ENCODE data around the gene MYO3B.
A peak's percentile ranks its signal among the peaks of the same experiment; 100 is the strongest.

MYO3B gene

DNA sequence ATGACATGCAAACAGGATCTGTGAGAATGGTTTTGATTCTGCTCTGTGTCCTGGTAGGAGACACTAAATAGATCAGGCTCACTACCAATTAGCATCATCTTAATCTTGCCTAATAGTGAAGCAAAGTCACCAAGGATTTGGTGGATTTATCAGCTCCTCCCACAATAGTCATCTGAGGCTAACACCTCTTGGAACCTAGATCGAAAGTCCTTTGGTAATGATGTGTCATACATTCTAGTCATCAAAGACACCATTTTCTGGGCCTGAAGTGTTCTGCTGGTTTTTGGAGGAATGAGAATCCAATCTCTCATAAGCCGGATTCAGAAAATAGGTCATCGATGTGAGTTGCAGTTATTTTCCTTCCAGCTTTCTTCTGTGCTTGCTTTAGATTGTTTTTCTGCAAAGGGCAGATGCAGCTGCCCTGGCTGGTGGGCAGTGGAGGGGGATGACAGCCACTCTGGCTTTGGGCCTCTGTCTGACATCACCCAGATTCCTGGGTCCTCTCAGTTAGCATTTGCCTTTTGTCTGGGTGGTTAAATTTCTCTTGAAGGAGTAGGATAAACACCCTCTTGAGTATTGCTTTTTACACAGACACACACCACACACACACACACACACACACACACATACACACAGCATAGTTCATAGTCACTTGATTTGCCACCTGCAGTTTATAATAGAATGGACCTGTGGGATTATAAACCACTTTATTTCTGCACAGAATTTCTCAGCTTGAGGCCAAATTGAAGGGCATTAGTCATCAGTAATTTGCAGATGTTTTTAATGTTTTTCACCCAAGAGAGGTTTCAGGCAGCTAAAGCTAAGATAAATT is at the start of gene MYO3B:
TSS of gene MYO3B (plus strand) at position 198 of the 832 bp plus-strand sequence. CDS start at position 339, 141 bp downstream.
- DNase-seq = no peak

GRCh38 chr2:170139276-170139967 is 38.5 kb upstream of the MYO3B start:
- no peak for DNase-seq

DNA sequence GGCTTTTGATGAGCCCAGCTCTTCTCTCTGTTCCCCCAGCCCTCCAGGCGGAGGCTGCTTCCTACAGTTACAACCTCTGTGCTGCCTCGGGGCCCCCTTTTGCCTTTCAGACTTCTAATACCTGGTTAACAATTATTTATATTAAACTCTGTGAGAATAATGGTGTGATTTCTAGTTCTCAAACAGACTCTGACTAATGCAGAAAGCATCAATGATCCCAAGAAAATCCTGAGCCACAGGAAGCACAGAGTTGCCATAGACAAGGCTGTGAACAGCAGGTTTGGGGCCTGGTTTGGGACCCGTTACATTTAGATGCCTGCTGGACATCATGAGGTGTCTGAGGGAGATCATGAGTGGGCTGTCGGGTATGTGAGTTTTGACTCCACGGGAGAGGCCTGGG is 37.4 kb upstream of the MYO3B start:
- DNase-seq = no peak

DNA sequence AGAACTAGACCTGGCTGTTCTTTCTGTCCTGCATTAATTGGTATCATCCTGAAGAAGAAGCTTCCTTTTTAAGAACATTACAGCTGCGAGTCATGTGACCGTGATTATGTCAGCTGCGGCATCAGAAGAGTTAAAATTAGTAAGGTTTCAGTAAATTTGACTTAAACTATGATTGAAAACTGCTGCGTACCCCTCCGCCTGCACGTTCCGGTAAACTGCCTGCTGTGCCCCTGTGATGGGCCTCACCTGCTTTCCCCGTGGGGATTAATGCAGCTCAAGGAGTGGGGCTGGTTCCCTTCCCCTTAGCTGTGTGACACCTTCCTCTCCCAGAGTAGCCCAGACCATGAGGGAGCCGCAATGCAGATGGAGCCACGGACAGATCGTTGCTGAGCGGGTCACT is 36.1 kb upstream of the MYO3B start:
- DNase-seq = no peak

GRCh38 chr2:170142502-170142901 is 35.4 kb upstream of the MYO3B start:
- DNase-seq = no peak

GRCh38 chr2:170143045-170143717 is 34.8 kb upstream of the MYO3B start:
- no peak for DNase-seq

- no peak for DNase-seq
These were observed 33.2 kb upstream of the MYO3B start for GRCh38 chr2:170144761-170145160.

GRCh38 chr2:170145191-170145590 is 32.8 kb upstream of the MYO3B start:
- DNase-seq = no peak

DNA sequence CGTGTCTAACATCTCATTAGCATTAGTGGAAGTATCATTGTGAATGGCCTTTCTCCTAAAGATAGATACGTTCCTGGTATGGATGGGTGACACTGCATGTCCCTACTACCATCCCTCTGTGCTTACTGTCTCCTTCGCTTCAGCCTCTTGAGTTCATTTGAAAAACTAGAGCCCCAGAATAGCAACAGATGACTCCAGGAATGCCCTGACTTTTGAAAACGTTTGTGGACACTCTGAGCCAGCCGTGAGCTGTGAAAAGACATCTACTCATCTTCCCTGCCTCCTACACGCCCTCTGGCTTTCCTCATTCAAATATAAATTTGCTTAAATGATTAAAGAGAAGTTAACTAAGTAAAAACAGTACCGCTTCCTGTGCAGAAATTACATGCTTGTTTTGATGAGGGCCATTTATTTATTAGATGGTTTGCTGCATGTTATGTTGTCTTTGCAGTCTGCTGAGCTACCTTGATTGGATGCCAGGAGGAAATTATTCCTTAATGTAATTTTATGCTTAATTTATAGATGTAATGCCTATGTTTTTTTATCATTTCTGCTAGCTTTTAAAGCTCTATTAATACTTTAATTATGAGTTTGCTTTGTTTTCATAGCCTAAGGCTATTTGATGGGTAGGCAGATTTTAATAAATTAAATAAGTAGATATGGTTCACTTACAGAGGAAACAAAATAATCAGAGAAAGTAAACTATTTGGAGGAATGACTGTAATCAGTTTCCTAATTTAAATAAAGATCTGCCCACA is 32.1 kb upstream of the MYO3B start:
- DNase-seq = no peak

GRCh38 chr2:170146784-170147183 is 31.2 kb upstream of the MYO3B start:
- DNase-seq = no peak

DNA sequence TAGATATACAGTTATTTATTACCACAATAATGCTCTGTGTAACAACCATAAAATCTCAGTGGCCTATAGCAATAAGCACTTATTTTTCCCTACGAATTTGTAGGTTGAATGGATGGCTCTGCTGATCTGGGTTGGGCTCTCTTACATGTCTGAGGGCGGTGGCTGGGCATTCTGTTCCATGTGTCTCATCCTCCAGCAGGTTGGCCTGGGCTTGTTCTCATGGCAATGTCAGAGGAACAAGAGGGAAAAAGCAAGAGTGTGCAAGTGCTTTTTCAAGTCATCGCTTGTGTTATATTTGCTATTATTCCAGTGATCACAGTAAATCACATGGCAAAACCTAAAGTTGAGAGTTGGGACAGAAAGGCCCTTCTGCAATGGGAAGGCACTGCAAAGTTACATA is 30.4 kb upstream of the MYO3B start:
- no peak for DNase-seq

DNA sequence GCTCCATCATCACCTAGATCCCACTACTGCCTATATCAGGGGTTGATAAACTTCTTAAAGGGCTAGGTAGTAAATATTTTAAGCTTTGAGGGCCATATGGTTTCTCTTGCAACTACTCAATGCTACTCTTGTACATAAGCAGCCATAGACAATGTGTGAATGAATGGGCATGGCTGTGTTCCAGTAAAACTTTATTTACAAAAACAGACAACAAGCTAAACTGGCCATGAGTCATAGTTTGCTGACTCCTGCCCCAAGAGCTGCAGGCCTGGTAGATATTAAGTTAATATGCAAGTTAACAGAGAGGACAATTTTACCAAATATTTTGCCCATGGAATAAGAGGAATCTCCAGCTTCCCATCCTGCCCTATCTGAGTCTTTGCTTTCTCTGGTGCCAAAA is 29.8 kb upstream of the MYO3B start:
- no peak for DNase-seq

DNA sequence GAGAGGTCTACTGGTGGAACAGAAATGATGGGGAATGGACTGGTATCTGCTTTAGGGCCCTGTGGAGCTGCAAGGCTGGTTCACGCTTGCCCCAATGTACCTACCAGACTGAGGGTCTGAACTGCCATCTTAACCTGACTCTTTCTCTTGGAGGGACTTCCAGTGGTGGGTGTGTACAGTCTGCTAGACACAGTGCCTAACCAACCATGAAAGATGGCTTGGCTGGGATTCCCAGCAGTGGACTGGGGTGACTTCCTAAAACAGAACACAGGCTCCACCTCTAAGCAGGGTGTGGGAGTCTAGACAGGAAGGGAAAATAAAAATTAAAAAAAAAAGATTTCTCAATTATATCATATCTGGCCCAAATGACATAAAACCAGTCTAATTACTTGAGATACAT is 25.5 kb upstream of the MYO3B start:
- DNase-seq = no peak

GRCh38 chr2:170155022-170155722 is 22.8 kb upstream of the MYO3B start:
- DNase-seq = peak; percentile 67

GRCh38 chr2:170155723-170156253 is 22.2 kb upstream of the MYO3B start:
- DNase-seq = no peak

- no peak for DNase-seq
These were observed 21.4 kb upstream of the MYO3B start for GRCh38 chr2:170156592-170156991.

DNA sequence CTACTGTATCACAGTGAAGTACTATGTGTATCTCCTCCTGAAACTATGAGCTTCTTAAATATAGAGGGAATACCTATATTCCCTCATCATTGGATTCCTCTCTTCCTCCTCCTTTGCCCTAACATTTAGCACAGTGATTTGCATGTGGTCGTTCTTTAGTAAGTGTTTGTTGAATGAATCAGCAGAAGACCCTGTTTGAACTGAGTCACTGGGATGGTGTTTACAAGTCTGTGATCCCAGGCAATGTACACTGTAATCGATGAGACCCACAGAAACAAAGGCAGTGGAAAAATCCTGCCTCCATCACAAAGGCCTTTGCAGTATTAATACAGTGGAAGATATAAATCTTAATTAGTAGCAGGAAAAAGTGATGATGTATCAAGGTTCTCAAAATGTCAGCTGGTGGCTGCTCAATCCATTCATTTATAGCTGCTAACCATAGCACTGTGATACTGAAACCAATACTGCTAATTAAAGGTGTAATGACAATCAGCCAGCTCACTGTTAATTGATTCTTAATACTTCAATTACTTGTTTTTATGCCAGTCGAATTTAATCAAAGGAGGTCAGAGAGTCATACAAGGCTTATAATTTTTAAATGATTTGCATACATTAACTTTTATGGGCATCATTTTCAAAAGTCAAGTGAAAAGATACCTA is 20.8 kb upstream of the MYO3B start:
- no peak for DNase-seq

GRCh38 chr2:170159060-170159459 is 18.9 kb upstream of the MYO3B start:
- DNase-seq = no peak

- DNase-seq = no peak
These were observed 16.3 kb upstream of the MYO3B start for GRCh38 chr2:170161516-170162270.

DNA sequence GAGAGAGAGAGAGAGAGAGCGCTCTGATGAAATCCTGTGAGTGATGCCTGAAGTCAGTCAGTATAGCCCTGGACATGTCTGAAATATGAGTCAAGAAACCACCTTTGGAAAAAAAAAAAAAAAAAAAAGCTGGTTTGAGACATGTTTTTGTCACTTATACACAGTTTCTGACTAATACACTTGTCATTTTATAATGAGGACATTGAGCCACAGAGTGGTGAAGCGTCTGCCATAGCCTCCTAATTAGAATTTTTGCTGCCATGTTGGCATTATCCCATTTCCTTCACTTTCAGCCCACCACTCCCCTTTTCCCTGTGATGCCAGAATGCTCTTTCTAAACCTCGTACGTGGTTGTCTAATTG is 15.7 kb upstream of the MYO3B start:
- DNase-seq = no peak

Data from NCI-H510A treated with DMSO at 0.1 percent for 48 hours (cell line).